SK-N-SH (cell line): ENCODE results near the gene CLVS2.

Experiments
- EP300 ChIP-seq, 2 experiments: IDR thresholded peaks; 2 replicates each; pipeline versions ENCODE4 v1.4.0 to v1.6.1; 2012; ENCODE audit warnings: borderline replicate concordance in 1 of 2, low read depth in 1 of 2, low read length in 1 of 2
- NFIC ChIP-seq: IDR thresholded peaks from 2 replicates; pipeline ENCODE4 v1.4.0; 2012; ENCODE audit warnings: borderline replicate concordance
- TF ChIP-seq, protein P1 (sequence below): fragments of 200-600 bp; sonication (generic); IDR thresholded peaks from 2 replicates; pipeline ENCODE4 v1.6.1; 2017; ENCODE audit warnings: antibody characterized with exemption, mild to moderate bottlenecking, moderate library complexity

DNA sequence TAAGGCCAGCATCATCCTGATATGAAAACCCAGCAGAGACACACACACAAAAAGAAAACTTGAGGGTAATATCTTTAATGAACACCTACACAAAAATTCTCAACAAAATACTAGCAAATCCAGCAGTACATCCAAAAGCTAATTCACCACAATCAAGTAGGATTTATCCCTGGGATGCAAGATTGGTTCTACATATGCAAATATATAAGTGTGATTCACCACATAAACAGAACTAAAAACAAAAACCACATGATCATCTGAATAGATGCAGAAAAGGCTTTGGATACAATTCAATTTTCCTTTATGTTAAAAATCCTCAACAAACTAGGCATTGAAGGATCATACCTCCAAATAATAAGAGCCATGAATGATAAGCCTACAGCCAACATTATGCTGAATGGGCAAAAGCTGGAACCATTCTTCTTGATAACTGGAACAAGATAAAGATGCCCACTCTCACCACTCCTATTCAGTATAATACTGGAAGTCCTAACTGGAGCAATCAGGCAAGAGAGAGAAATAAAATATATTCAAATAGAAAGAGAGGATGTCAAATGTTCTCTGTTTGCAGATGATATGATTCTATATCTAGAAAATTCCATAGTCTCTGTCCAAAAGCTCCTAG lies 33.9 kb upstream of the CLVS2 start:
- TF ChIP-seq NFIC (no peak), EP300 (IDR thresholded peaks at IDR 0.05; ENCODE audit: borderline replicate concordance in 1 of 2, low read depth in 1 of 2, low read length in 1 of 2) (no peak)
- TF ChIP-seq, protein P1, sequence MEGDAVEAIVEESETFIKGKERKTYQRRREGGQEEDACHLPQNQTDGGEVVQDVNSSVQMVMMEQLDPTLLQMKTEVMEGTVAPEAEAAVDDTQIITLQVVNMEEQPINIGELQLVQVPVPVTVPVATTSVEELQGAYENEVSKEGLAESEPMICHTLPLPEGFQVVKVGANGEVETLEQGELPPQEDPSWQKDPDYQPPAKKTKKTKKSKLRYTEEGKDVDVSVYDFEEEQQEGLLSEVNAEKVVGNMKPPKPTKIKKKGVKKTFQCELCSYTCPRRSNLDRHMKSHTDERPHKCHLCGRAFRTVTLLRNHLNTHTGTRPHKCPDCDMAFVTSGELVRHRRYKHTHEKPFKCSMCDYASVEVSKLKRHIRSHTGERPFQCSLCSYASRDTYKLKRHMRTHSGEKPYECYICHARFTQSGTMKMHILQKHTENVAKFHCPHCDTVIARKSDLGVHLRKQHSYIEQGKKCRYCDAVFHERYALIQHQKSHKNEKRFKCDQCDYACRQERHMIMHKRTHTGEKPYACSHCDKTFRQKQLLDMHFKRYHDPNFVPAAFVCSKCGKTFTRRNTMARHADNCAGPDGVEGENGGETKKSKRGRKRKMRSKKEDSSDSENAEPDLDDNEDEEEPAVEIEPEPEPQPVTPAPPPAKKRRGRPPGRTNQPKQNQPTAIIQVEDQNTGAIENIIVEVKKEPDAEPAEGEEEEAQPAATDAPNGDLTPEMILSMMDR: no peak
